GM18517 (cell line): Measurements from ENCODE around the gene DDIT4L.
"Not testable (repeated sequence)": the region's sequence is repeated elsewhere in the genome, so short reads cannot be mapped to it uniquely, and the experiment has no call there.

Experiments used
- ATAC-seq: cut with Tn5 transposase; IDR thresholded peaks from one replicate; pipeline ENCODE4 v1.9.1; 2021; ENCODE audit warnings: mild to moderate bottlenecking, moderate library complexity; ENCODE audit not compliant: unreplicated experiment

The DDIT4L gene, protein sequence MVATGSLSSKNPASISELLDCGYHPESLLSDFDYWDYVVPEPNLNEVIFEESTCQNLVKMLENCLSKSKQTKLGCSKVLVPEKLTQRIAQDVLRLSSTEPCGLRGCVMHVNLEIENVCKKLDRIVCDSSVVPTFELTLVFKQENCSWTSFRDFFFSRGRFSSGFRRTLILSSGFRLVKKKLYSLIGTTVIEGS

DNA sequence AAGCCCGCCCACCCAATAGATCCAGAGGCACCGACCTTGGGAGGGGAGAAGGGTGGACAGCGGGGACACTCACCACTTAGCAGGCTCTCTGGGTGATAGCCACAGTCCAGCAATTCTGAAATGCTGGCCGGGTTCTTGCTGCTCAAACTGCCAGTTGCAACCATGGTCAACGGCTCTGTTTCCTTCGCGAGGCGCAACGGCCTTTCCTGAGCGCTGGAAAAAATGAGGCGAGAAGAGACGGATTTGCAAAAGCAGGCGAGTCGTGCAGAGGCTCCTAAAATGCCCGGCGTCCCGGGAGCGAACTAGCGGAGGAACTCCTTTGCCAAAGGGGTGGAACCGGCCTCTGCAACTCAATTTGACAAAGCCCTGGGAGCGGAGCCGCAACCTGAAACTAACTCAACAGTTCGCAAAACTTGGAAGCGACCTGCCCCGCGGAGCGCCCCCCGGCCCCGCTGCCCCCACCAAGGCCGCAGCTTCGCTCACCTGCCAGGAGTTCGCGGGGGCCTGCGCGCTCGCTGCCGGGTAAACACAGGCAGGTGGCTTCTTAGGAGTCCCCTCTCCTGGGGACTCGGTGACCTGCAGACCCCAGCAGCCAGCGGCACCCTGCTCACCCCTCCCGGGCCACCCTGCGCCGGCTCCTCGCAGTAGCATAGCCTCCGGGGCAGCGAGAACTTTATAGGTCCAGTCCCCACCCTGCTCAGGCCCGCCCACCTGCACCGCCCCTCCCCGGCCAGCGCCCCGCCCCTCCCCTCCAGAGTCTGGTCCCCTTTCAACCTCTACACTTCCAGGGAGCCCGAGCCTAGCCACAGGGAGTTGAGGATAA, at the start of gene DDIT4L:
Gene DDIT4L, minus strand, starts transcription at position 649 of the 823 bp plus-strand sequence. Its CDS starts 485 bp downstream, at position 164.
- no peak for ATAC-seq

DNA sequence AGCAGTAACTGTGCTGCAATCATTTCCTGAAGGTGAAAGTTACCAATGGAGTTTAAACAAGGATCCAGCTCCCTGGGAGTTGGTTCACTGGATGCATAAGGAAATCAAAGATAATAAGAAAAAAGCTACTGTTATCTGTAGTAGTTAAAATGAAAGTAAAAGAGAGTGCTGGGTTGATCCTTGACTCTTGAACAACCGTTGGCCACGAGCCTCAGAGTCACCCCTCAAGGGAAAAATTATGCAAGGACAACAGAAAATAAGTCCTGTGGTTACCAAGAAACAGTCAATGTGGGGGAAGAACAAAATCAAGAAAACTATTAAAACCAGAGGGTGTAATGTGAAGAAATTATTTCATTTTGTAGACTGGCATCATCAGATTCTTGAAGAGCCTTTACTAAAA, 49.7 kb upstream of the DDIT4L start:
- ATAC-seq = no peak

DNA sequence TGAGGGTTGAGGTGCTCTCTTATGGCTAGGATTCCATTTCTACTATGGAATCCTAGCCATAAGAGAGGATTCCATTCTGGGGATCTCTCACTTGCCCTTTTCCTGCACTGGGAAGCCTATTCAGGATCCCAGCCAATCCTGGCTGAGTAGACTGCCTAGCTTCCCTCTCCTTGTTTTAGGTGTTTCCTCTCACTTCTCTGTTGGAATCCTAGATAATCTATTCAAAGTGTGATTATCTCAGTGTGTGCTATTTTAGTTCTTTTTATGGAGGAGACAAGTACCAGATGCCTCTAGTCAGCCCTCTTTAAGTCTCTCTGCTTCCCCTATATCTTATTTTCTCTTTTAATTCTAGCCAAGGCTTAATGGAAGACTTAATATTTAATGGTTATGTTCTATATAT, 34.5 kb upstream of the DDIT4L start:
- no peak for ATAC-seq

DNA sequence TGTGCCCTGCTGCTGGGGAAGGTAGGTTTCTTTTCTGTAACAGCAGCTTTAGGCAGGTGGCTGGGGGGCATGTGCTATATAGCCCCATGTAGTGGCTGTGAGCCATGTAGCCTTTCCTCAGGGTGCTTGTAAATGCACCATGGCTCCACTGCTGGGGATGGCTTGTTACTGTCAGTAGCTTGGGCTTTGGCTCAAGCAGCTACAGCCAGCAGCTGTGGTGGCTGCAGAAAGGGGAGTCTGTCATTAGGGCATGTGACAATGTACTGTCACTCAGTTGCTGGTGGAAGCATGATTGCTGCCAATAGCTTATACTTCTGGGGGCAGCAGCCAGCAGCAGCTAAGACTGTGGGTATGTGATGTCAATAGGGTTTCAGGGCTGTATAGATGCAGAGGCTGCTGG, 33.9 kb upstream of the DDIT4L start:
- no peak for ATAC-seq

DNA sequence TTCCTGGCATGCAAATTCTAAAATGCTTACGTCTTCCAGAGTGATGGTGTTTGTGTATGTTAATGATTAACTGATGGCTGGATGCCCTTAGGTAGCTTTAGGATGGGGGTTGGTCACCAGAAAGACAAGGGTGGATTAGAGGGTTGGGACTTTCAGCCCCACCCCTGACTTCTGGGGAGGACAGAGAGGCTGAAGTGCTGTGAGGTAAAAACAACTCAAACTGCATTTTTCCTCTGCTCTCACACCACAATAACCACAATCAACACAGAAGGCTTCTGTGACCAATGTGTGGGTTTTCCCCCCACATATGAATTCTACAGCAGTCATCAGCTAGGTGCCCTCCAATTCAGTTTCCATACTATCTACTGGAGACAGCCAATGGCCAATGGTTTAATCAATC, 18.7 kb upstream of the DDIT4L start:
- ATAC-seq = peak; percentile 90

DNA sequence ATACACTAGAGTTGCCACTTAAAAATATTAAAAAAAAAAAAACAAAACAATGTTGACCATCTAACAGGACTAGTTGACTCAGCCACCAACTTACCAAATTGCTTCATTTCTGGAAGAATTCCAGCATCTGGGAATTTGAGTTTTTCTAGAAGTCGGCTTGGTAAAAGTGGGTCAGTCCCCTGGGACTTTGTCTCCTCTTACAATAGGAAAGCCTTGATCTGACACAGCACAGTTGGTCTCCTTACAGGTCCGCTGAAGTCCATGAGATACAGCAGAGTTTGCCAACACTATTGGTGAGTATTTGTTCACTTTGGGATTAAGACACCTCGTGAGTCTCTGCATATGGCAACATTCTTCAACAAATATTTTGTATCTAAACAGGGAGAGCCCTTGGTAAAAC, 18.2 kb upstream of the DDIT4L start:
- no peak for ATAC-seq

DNA sequence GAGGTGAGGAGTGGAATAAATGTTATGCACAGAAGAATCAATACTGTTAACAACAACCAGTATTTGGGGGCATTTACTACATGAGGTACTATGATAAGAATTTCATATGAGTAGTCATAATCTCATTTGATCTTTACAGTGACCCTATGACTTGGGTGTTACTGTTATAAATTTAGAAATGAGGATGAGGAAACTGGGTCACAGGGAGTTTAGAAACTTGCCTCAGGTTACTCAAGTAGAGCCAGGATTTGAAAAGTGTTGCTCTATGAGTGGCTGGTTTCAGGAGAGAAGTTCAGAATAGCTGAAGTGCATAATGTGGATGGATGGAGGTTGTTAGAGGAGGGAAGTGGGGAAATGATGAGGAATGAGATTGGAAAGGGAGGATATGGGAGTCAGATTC, 16.6 kb upstream of the DDIT4L start:
- no peak for ATAC-seq

DNA sequence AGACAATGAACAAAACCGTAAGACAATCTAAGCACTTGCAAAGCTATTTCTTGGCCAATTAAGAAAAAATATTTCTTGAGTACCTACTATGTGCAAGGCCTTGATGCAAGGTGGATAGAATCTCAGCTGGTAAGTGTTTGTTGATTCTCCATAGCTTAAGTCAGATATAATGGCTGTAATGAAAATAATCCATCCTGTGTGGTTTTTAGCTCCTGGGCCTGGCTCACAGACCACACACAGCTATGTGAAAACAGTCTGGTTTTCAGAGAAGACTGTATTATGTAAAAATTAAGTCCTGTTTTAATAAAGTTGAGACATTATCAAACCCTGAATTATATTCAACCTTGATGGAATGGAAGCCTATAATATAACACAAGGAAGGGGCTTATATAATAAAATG, 7.8 kb upstream of the DDIT4L start:
- ATAC-seq = no peak

DNA sequence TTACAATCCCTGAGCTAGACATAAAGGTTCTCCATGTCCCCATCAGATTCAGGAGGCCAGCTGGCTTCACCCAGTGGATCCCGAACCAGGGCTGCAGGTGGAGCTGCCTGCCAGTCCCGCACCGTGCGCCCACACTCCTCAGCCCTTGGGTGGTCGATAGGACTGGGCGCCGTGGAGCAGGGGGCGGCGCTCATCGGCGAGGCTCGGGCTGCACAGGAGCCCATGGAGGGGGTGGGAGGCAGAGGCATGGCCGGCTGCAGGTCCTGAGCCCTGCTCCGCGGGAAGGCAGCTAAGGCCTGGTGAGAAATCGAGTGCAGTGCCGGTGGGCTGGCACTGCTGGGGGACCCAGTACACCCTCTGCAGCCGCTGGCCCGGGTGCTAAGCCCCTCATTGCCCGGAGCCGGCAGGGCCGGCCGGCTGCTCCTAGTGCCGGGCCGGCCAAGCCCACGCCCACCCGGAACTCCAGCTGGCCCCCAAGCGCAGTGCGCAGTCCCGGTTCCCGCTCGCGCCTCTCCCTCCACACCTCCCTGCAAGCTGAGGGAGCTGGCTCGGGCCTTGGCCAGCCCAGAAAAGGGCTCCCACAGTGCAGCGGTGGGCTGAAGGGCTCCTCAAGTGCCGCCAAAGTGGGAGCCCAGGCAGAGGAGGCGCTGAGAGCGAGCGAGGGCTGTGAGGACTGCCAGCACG, 6.3 kb upstream of the DDIT4L start:
- not testable (repeated sequence) for ATAC-seq

DNA sequence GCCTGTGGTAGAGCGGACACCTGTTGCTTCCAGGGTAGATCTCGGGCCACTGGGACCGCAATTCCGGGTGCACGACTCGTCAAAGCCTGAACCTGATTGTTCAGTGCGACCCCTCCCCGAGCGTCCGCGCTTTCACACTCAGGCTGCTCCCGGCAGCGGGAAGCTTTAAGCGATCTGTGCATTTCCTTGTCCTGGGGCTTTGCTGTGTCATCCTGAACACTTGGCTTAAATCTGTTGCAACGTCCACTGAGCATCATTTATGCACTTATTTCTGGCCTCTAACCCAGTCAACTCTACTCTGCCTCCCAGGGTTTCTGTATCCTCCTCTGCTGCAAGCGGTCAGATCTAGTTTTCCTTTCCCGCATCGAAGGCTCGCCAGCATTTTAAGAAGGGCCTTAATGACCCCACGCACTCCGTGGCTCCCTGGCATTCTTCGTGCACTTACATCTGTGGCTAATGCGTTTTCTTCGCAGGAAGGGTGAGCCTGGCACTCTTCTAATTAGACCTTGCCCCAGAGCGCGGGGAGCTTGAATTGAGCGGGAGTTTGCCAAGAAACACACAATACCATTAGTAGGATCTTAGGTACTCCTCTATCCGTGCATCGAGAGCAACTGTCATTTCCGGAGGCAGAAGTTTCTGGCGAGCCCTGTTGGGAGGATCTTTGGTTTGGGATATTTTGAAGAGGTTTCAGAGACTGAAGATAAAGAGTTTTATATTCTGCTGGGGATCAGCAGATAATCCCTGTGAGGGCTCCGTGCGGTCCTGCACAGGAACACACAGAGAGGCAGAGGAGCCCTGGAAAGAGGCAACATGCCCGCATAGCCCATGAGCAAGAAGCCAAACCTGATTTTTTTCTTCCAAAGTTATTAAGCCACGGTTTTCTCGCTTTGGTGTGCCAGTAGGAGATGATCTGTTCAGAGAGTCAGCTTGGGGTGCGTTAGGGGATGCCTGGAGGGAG, 654 bp upstream of the DDIT4L start:
- no peak for ATAC-seq

DNA sequence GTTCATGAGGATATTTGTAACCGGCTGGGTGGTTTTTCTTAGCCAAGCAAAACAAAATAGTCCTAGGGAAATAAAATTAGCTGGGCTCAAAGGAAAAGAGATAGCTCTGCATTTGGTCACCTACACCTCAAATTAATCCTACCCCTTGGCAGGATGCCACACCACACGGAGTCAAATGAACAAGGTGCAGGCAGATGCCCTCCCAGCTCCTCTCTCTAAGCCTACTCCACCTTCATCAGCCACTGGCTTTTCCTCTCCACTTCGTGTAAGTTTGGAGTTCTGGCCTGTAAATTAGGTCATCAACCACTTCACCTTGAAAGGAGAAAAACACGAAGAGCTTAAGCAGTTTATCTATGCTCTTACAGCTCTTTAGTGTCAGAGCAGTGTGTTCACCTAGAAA, 1.4 kb downstream of the DDIT4L start:
- no peak for ATAC-seq

DNA sequence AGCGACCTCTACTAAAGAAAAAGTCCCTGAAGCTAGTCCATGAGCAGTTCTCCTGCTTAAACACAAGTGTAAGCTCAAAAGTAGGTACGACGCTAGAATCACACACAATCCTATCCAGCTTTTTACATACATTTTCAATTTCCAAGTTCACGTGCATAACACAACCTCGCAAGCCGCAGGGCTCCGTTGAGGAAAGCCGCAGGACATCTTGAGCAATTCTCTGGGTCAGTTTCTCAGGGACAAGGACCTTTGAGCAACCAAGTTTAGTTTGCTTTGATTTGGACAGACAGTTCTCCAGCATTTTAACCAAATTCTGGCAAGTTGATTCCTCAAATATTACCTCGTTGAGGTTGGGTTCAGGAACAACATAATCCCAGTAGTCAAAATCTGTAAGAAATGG, 2.5 kb downstream of the DDIT4L start:
- ATAC-seq = no peak

DNA sequence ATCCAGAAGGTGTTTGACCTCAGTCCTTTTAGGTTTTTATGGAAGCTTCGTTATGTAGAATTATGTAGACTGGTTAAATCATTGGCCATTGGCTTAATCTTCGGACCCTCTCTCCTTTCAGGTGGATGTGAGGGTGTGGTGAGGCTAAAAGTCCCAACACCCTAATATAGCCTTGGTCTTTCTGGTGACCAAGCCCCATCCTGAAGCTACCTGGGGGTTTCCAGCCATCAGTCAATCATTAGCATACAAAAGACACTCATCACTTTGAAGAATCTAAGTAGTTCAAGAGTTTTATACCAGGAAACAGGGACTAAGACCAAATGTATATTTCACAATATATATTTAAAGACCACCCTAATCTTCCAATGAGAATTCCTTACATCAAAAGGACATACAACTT, 5.5 kb downstream of the DDIT4L start:
- ATAC-seq = no peak

DNA sequence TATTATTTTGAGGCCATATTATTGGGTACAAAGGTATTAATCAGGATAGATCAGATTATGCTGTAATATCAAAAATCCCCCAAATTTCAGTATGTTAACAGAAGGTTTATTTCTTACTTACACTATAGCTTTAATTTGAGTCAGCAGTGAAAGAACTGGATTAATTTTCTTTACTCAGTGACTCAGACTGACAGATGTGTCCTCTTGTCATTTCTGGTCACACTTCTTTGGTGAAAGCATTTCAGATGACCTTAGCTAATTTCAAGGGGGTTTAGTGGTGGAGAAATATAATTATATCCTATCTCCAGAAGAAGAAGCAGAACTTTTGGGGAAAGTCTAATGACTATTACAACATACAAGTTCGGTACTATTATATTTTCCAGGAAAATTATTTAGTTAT, 12.4 kb downstream of the DDIT4L start:
- ATAC-seq = no peak

DNA sequence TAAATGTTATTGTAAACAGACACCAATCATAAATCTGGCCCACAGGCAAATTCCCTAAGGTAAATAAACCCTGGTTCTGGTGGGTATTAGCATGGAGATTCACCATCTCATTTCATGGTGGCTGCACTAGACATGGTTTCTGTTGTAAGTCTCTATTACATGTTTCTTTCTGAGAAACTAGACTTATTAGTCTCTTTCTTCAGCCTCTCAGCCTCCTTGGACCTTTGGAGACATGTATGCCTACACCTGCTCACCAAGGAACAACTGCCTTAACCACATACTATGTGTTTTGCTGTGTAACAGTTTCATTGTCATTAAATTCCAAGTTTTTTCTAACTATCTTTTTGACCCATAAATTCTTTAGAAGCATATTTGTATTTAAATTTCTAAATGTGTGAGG, 13.1 kb downstream of the DDIT4L start:
- ATAC-seq = no peak

DNA sequence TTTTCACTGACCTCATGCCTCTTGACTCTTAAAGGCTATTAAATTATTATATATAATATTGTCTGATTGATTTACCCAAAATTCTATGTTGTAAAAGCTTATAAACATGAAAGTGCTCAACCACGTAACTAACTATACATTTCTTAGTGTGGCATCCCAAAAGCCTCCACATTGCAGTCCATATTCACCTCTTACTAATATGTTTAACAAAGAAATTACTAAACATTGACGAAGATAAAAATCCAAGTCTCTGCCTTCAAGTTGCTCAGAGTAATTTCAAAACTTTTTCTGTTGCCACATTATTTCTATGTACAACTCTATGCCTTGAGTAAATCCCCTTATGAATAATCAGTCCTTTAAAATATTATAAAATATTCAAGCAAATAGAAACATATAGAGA, 14.4 kb downstream of the DDIT4L start:
- no peak for ATAC-seq

DNA sequence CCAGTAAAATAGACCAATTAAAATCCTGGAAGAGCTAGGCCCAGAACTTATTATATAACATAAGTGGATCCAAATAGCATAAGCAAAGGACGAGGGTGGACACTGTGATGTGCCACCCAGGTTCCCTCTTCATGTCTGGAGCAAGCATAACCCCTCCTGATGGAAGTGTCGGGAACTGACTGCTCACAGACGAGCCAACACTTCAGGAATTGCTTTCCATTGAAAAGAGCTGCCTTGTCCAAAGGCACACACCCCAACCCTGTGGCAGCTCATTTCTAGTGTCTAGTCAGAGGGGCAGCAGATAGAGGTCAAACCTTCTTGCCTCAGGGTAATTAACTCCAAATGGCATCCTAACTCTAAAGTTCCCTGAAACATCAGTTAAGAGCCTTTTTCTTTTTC, 15.3 kb downstream of the DDIT4L start:
- ATAC-seq = no peak

DNA sequence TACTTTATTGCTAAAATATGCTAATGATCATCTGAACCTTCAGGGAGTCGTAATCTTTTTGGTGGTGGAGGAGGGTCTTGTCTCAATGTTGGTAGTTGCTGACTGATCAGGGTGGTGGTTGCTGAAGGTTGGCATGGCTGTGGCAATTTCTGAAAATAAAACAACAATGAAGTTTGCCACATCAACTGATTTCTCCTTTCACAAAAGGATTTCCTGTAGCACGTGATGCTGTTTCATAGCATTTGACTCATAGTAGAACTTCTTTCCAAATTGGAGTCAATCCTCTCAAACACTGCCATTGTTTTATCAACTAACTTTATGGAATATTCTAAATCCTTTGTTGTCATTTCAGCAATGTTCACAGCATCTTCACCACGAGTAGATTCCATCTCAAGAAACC, 19.3 kb downstream of the DDIT4L start:
- ATAC-seq = no peak

DNA sequence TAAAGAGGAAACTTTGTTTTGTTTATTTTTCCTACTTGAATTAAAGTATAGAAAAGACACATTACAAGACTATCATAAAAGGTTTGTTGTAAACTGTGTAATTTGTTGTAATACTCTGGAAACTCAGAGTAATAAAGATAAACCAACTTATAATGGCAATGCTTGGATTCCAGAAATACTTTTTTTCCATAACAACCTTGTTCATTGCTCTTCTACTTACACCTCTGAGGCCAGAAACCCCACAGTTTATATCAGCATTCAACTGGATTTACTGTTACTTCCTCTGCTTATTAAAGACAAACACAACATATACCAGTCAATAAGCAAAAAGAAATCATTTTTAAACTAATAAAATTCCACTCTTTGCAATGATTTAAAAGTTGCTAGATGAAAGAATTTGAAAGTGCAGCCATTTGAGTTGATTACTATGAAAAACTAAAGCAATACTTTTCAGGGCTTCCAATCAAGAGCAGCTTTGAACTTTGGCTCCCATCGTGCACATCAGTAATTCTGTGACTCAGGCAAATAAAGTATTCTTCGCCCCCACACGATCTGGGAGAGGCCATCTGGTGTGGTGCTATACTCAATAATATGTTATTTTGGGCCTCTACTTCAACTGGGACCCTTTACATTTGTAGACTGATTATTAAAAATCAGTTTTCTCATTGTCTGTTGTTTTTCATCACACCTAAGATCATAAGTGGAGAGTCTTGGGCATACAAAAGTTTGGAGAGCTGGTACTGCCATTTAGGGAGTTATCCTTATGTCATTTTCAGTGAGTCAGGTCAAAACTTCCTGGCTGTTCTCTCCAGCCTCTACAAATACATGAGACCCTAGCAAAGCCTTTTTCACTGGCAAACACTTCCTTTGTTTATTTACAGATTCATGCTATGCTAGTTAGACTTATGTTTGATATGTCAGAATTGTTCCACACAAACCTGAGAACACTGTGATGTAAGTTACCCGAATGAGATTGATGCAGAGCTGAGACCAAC, 20.5 kb downstream of the DDIT4L start:
- ATAC-seq = no peak

DNA sequence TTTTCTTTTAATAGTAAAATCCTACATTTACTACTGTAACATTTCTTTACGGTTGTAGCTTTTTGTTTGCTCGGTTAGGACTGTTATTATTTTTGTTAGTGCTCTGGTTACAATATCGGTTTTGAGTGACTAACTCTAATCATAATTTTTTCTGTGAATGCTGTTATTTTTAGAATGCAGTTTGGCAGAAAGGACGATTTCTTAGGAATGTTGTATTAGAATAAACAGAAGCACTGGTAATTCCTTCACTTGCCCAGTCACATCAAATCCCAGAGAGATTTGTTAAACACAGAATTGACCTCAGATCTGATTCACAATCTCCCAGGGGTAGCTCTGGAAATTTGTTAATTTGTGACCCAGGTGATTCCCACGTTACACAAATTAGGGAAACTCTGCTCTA, 21.7 kb downstream of the DDIT4L start:
- ATAC-seq = no peak
